HEK293T (cell line): ENCODE data around the gene KCNG3.

ENCODE experiments used
- CTCF ChIA-PET: fragments of 350-600 bp; formaldehyde crosslinking; extraction: SDS; loops from one replicate; lab custom pipeline; 2021; ENCODE audit warnings: antibody characterized with exemption, inconsistent platforms; lab: Yijun Ruan, JAX
- POLR2A ChIA-PET: fragments of 350-600 bp; formaldehyde crosslinking; extraction: SDS; loops from one replicate; lab custom pipeline; 2020; ENCODE audit warnings: antibody characterized with exemption, inconsistent platforms; lab: Yijun Ruan, JAX
- DNase-seq: peaks from one replicate; pipeline ENCODE4 v3.0.0; 2012; ENCODE audit warnings: mixed read lengths; ENCODE audit errors: extremely low spot score
- ARNT ChIP-seq: fragments of 450-650 bp; IDR thresholded peaks from 2 replicates; pipeline ENCODE4 v1.6.1; 2017; ENCODE audit warnings: mild to moderate bottlenecking
- BHLHE40 ChIP-seq: fragments of 450-650 bp; IDR thresholded peaks from 2 replicates; pipeline ENCODE4 v1.6.1; 2016; ENCODE audit warnings: mild to moderate bottlenecking, moderate library complexity, borderline replicate concordance
- CTBP1 ChIP-seq: fragments of 450-650 bp; IDR thresholded peaks from 2 replicates; pipeline ENCODE4 v1.6.1; 2016; ENCODE audit warnings: borderline replicate concordance
- ELF4 ChIP-seq: fragments of 450-650 bp; IDR thresholded peaks from 2 replicates; pipeline ENCODE4 v1.6.1; 2017; ENCODE audit warnings: antibody characterized with exemption
- FOXA1 ChIP-seq: fragments of 450-650 bp; IDR thresholded peaks from 2 replicates; pipeline ENCODE4 v1.6.1; 2016; ENCODE audit warnings: mild to moderate bottlenecking
- FOXK2 ChIP-seq: fragments of 450-650 bp; IDR thresholded peaks from 2 replicates; pipeline ENCODE4 v1.6.1; 2016; ENCODE audit warnings: mild to moderate bottlenecking
- FOXM1 ChIP-seq: fragments of 450-650 bp; IDR thresholded peaks from 2 replicates; pipeline ENCODE4 v1.6.1; 2017; ENCODE audit warnings: mild to moderate bottlenecking, borderline replicate concordance
- HDGF ChIP-seq: fragments of 450-650 bp; IDR thresholded peaks from 2 replicates; pipeline ENCODE4 v1.6.1; 2017; ENCODE audit warnings: antibody characterized with exemption, borderline replicate concordance
- L3MBTL2 ChIP-seq: fragments of 450-650 bp; conservative IDR thresholded peaks from 2 replicates; pipeline ENCODE4 v1.6.1; 2016; ENCODE audit warnings: mild to moderate bottlenecking
- LEF1 ChIP-seq: fragments of 450-650 bp; IDR thresholded peaks from 2 replicates; pipeline ENCODE4 v1.6.1; 2017; ENCODE audit warnings: mild to moderate bottlenecking, borderline replicate concordance
- NFRKB ChIP-seq: fragments of 450-650 bp; IDR thresholded peaks from 2 replicates; pipeline ENCODE4 v1.6.1; 2016; ENCODE audit warnings: mild to moderate bottlenecking, moderate library complexity
- SP1 ChIP-seq: fragments of 450-650 bp; IDR thresholded peaks from 2 replicates; pipeline ENCODE4 v1.6.1; 2017
- SUZ12 ChIP-seq: fragments of 450-650 bp; IDR thresholded peaks from 2 replicates; pipeline ENCODE4 v1.6.1; 2016; ENCODE audit warnings: mild to moderate bottlenecking
- TARDBP ChIP-seq: fragments of 450-650 bp; IDR thresholded peaks from 2 replicates; pipeline ENCODE4 v1.6.1; 2016
- ZNF384 ChIP-seq: fragments of 450-650 bp; IDR thresholded peaks from 2 replicates; pipeline ENCODE4 v1.6.1; 2016
- TF ChIP-seq, protein P1 (sequence below): fragments of 450-650 bp; IDR thresholded peaks from 2 replicates; pipeline ENCODE4 v1.6.1; 2016

The KCNG3 gene

DNA sequence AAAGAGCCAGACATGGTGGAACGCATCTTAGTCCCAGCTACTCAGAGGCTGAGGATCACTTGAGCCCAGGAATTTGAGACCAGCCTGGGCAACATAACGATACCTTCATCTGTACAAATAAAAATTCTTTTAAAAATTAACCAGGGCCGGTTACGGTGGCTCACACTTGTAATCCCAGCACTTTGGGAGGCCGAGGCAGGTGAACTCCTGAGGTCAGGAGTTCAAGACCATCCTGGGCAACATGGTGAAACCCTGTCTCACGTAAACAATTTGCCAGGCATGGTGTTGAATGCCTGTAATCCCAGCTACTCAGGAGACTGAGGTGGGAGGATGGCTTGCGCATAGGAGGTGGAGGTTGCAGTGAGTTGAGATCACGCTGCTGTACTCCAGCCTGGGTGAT is 25.8 kb upstream of the KCNG3 start:
- no peak for TF ChIP-seq CTBP1
- no peak for TF ChIP-seq ARNT
- TF ChIP-seq BHLHE40, result no peak
- TF ChIP-seq HDGF, result no peak
- TF ChIP-seq LEF1, result no peak
- no peak for TF ChIP-seq TARDBP
- no peak for TF ChIP-seq L3MBTL2
- CTCF ChIA-PET, result no interaction called here
- DNase-seq, result no peak
- POLR2A ChIA-PET, result no interaction called here

DNA sequence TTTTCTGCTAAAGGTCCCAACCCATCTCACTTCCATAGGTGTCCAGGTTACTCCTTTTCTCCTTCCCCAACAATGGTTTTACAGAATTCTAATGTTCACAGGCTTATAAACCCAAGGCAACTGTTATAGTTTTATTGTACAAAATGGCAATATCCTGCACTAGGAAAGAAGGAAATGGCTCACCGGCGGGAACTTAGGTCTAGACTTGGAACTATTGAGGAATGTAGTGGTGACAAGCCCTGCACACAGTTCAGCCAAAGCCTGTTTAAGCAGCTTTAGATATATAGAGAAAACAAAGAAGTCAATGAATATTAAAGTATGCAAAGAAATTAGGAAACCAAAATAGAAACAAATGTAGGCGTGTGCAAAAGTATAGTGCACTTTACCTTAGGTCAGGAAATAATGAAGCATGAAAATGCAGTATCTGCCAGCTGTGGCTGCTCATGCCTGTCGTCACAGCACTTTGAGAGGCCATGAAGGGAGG is 22.7 kb upstream of the KCNG3 start:
- no peak for DNase-seq
- CTCF ChIA-PET, result no interaction called here
- POLR2A ChIA-PET, result interaction anchor here (0.6 kb wide), 1 partner anchor 55 kb away, joined by 4 read pairs; no protein-coding TSS in a partner anchor
- no peak for TF ChIP-seq FOXM1
- no peak for TF ChIP-seq FOXK2
- no peak for TF ChIP-seq NFRKB
- no peak for TF ChIP-seq ARNT

DNA sequence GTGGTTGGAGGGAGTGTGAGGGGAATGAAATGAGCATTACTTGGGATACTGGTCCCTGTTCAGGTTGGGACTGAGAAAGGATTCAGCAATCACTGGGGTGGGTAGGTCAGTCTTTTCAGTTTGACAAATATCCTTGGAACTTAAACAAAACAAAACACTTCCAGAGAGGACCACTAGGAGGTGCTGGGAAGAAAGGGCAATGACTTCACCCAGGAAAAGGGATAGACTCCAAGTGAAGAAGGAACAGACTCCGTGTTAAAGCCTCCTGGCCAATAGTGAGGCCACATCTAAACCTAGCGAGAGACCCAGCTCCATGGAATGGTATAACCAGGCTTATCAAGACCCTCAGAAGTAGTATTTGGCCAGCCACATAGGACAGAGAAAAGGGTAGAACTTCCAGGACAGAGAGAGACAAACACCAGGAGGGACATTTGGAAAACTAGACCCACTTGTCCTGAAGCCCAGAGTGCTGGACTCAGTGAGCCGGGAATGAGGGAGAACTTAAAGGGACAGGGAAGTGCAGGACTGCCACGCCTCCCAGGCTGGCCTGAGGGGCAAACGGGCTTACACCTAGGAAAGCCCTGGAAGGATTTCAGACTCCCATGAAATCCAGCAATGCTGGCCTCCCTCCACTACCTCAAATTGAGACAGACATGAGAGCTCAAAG is 19.6 kb upstream of the KCNG3 start:
- ChIA-PET POLR2A (no interaction called here), CTCF (interaction anchor here (0.6 to 1.4 kb wide), 3 partner anchors 99 to 300 kb away, joined by 3 to 4 read pairs (median 3); no protein-coding TSS in a partner anchor)
- DNase-seq, result peak; percentile 70
- TF ChIP-seq FOXM1 (no peak), LEF1 (no peak), L3MBTL2 (no peak), FOXK2 (no peak), ZNF384 (no peak), CTBP1 (no peak), BHLHE40 (no peak), HDGF (no peak), ELF4 (no peak), TARDBP (no peak), FOXA1 (no peak)
- TF ChIP-seq, protein P1, sequence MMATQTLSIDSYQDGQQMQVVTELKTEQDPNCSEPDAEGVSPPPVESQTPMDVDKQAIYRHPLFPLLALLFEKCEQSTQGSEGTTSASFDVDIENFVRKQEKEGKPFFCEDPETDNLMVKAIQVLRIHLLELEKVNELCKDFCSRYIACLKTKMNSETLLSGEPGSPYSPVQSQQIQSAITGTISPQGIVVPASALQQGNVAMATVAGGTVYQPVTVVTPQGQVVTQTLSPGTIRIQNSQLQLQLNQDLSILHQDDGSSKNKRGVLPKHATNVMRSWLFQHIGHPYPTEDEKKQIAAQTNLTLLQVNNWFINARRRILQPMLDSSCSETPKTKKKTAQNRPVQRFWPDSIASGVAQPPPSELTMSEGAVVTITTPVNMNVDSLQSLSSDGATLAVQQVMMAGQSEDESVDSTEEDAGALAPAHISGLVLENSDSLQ, result no peak

DNA sequence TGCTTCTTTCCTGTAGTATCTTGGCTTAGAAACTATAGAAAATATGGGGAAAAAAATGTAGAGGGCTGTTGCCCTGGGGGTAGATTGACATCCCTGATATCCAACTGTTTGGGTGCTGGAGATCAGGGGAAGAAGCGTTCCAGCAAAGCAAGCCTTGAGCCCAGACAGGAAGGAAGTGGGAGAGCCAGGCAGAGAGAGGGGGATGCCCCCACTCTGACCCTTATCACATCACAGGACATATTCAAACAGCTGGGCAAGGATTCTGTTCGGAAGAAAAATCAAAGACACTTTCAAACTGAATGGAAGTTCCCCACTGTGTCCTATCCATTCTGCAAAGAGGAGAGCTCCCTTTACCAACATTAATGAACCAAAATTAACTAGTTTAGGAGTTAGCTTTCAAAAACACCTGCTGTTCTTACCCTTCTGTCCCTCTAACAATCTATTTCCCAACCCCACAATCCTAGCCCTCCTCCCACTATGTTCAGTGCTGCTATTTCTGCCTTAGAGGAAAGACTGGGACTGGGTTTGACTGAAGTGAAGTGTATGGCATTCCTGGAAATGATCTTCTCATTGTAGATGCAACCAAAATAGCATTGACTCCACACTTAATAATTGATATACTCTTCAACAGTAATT is 16.9 kb upstream of the KCNG3 start:
- no peak for DNase-seq
- ChIA-PET POLR2A (interaction anchor here (0.6 kb wide), 1 partner anchor 143 kb away, joined by 3 read pairs; no protein-coding TSS in a partner anchor), CTCF (interaction anchor here (0.6 kb wide), 1 partner anchor 1849 kb away, joined by 3 read pairs; no protein-coding TSS in a partner anchor)
- TF ChIP-seq NFRKB (no peak), TARDBP (no peak), ELF4 (no peak), FOXK2 (no peak), CTBP1 (no peak), BHLHE40 (no peak), L3MBTL2 (no peak), HDGF (no peak), ZNF384 (no peak), FOXA1 (no peak), LEF1 (no peak), SUZ12 (no peak), SP1 (no peak), ARNT (no peak), FOXM1 (no peak)
- TF ChIP-seq, protein P1, result no peak

DNA sequence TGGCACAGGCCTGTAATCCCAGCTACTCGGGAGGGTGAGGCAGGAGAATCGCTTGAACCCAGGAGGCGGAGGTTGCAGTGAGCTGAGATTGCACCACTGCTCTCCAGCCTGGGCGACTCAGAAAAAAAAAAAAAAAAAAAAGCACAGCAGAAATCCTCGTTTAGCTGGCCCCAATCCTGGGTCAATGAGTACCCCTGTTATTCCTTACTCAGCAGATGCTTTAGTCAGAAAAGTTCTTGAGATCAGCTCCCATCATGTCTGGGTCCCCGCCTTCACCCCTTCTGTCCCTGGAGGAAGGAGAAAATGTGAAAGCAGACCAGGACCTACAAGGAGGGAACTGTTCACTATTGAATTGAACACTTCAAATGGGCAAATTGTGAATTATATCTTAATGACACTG is 16.4 kb upstream of the KCNG3 start:
- POLR2A ChIA-PET, result no interaction called here
- TF ChIP-seq, protein P1, result no peak
- TF ChIP-seq BHLHE40 (no peak), ARNT (no peak), SP1 (no peak), ELF4 (no peak), NFRKB (no peak), HDGF (no peak), L3MBTL2 (no peak), SUZ12 (no peak), LEF1 (no peak), ZNF384 (no peak), FOXA1 (no peak), FOXK2 (no peak), TARDBP (no peak), FOXM1 (no peak), CTBP1 (no peak)
- no peak for DNase-seq
- CTCF ChIA-PET, result interaction anchor here (0.6 kb wide), 1 partner anchor 1849 kb away, joined by 3 read pairs; no protein-coding TSS in a partner anchor
